GM12878 (cell line): ENCODE measurements around the gene PHF1. TPM values are rescaled to one million over a fixed set of nuclear protein-coding genes. Genes with fewer than 3 reads are reported as not detected.

ENCODE experiments used
- ATAC-seq: fragments of 200-7000 bp; cut with Tn5 transposase; 3 replicates; pipeline ENCODE4 v1.9.1; 2020; ENCODE audit warnings: mild to moderate bottlenecking, moderate library complexity
- BruUV-seq: library from RNA; stranded (reverse); fragments of 400-500 nt; replicated peaks from 2 replicates; lab custom pipeline; 2021; lab: Mats Ljungman, UMichigan
- CTCF ChIA-PET: fragments of 300-600 bp; sonication (Branson Sonifier 250); formaldehyde crosslinking; extraction: SDS; loops from one replicate; lab custom pipeline; 2021; ENCODE audit warnings: inconsistent platforms; lab: Yijun Ruan, JAX
- POLR2A ChIA-PET: fragments of 350-600 bp; formaldehyde crosslinking; extraction: SDS; loops from one replicate; lab custom pipeline; 2021; ENCODE audit warnings: inconsistent platforms; lab: Charles Lee
- RAD21 ChIA-PET: fragments of 300-600 bp; sonication (Branson Sonifier 250); formaldehyde crosslinking; loops from one replicate; lab custom pipeline; 2023; ENCODE audit warnings: antibody characterized with exemption; ENCODE audit not compliant: unreplicated experiment; lab: Charles Lee
- SMC1A ChIA-PET: fragments of 300-600 bp; sonication (Branson Sonifier 250); formaldehyde crosslinking; loops from one replicate; lab custom pipeline; 2023; ENCODE audit not compliant: unreplicated experiment, uncharacterized antibody; lab: Charles Lee
- DNase-seq: peaks from one replicate; pipeline ENCODE4 v3.0.0-alpha.2; 2011; ENCODE audit warnings: low read depth, low spot score
- FAIRE-seq: peaks from 3 replicates; lab custom pipeline; 2011; peaks lifted over from hg19 to GRCh38; lab: Jason Lieb, UNC
- H2AFZ ChIP-seq: 2 replicates; pipeline ENCODE4 v1.6.0; 2011; ENCODE audit warnings: low read depth, low read length, control low read depth; ENCODE audit not compliant: control insufficient read depth
- H3K27ac ChIP-seq: 2 replicates; pipeline ENCODE4 v1.5.1; 2011; ENCODE audit warnings: control low read depth; ENCODE audit not compliant: control insufficient read depth, insufficient read depth
- H3K27me3 ChIP-seq, 2 experiments: replicated peaks in 1 of 2; 2 replicates each; pipeline versions ENCODE4 v1.6.0 to v1.6.1; 2011; ENCODE audit warnings: low read length in 1 of 2; ENCODE audit not compliant: control insufficient read depth in 2 of 2, insufficient read depth in 2 of 2
- H3K36me3 ChIP-seq, 2 experiments: 2 replicates each; pipeline ENCODE4 v1.5.1; 2011; ENCODE audit warnings: low read length in 1 of 2; ENCODE audit not compliant: control insufficient read depth in 2 of 2, insufficient read depth in 2 of 2
- H3K4me1 ChIP-seq: 2 replicates; pipeline ENCODE4 v1.6.1; 2011; ENCODE audit warnings: mild to moderate bottlenecking, low read length, moderate library complexity, mixed read lengths; ENCODE audit not compliant: control insufficient read depth, insufficient read depth
- H3K4me2 ChIP-seq: 2 replicates; pipeline ENCODE4 v1.6.0; 2011; ENCODE audit warnings: control low read depth; ENCODE audit not compliant: control insufficient read depth, insufficient read depth
- H3K4me3 ChIP-seq: fragments of 200-600 bp; sonication (generic); 2 replicates; pipeline ENCODE4 v1.5.1; 2016
- H3K79me2 ChIP-seq: 2 replicates; pipeline ENCODE4 v1.6.0; 2011; ENCODE audit warnings: low read length; ENCODE audit not compliant: control insufficient read depth, insufficient read depth
- H3K9ac ChIP-seq: 2 replicates; pipeline ENCODE4 v1.8.0; 2011; ENCODE audit warnings: low read length, control low read depth, mixed read lengths; ENCODE audit not compliant: control insufficient read depth, insufficient read depth
- H3K9me3 ChIP-seq: replicated peaks from 3 replicates; pipeline ENCODE4 v1.5.1; 2011; ENCODE audit warnings: mild to moderate bottlenecking, low read length; ENCODE audit not compliant: control insufficient read depth, insufficient read depth
- H4K20me1 ChIP-seq: 2 replicates; pipeline ENCODE4 v1.6.0; 2011; ENCODE audit not compliant: control insufficient read depth, insufficient read depth
- BMI1 ChIP-seq: fragments of 450-650 bp; IDR thresholded peaks from 2 replicates; pipeline ENCODE4 v1.6.1; 2016; ENCODE audit warnings: mild to moderate bottlenecking, moderate library complexity, borderline replicate concordance
- HDAC6 ChIP-seq: fragments of 200-600 bp; sonication (generic); IDR thresholded peaks from one replicate; pipeline ENCODE4 v1.8.0; 2017; ENCODE audit warnings: antibody characterized with exemption; ENCODE audit not compliant: unreplicated experiment
- HSF1 ChIP-seq: fragments of 150-350 bp; IDR thresholded peaks from 2 replicates; pipeline ENCODE4 v1.6.1; 2014; ENCODE audit warnings: mild to moderate bottlenecking, low read depth, low read length
- JUNB ChIP-seq: IDR thresholded peaks from 2 replicates; pipeline ENCODE4 v1.6.1; 2016; ENCODE audit warnings: antibody characterized with exemption, mild to moderate bottlenecking
- POLR2AphosphoS2 ChIP-seq: IDR thresholded peaks from 2 replicates; pipeline ENCODE4 v1.6.1; 2011; ENCODE audit warnings: low read depth, mild to moderate bottlenecking, low read length, improper control_type of control experiment, moderate library complexity
- RAD51 ChIP-seq: fragments of 450-650 bp; IDR thresholded peaks from 2 replicates; pipeline ENCODE4 v1.6.1; 2016; ENCODE audit warnings: moderate library complexity, mild to moderate bottlenecking, inconsistent platforms
- SREBF1 ChIP-seq: IDR thresholded peaks from 2 replicates; pipeline ENCODE4 v1.6.1; 2012; ENCODE audit warnings: mild to moderate bottlenecking, low read length
- TARDBP ChIP-seq: IDR thresholded peaks from 2 replicates; pipeline ENCODE4 v1.6.1; 2016; ENCODE audit warnings: borderline replicate concordance
- WRNIP1 ChIP-seq: IDR thresholded peaks from 2 replicates; pipeline ENCODE4 v1.6.1; 2011; ENCODE audit warnings: low read depth, low read length, improper control_type of control experiment, borderline replicate concordance
- ZZZ3 ChIP-seq: IDR thresholded peaks from 2 replicates; pipeline ENCODE4 v1.6.1; 2011; ENCODE audit warnings: low read depth; ENCODE audit not compliant: control insufficient read depth, insufficient read length
- WGBS: methylation state at CpG from one replicate; pipeline ENCODE4 v1.1.6; 2016; ENCODE audit warnings: low lambda C conversion rate; ENCODE audit not compliant: insufficient replicate concordance, insufficient coverage; ENCODE audit errors: missing lambda C conversion rate; 5-methylcytosine and 5-hydroxymethylcytosine counted together
- in situ Hi-C: fragments of 300-500 bp; cut with MboI; formaldehyde crosslinking; loops from 9 replicates; pipeline ENCODE4 v1.14.3; 2018; ENCODE audit warnings: mixed read lengths
- intact Hi-C: fragments of 100-400 bp; cut with micrococcal nuclease; formaldehyde crosslinking; loops from one replicate; pipeline ENCODE4 v1.14.2; 2022; ENCODE audit not compliant: unreplicated experiment
- polyA plus RNA-seq, 11 experiments: library from polyadenylated mRNA; depleted of rRNA in 4 of 11; unstranded in 6 of 11; stranded (reverse) in 5 of 11; fragments of >200 nt; fragmentation: Nextera tagmentation in 4 of 11; fragmentation: Illumina TruSeq in 1 of 11; extraction: Ambion mirVana in 4 of 11; extraction: Trizol in 1 of 11; gene quantifications; 1 replicate in 1 of 11; 2 replicates in 10 of 11; pipeline versions ENCODE4 v1.2.1 to v1.2.3, GENCODE V29; 2011 to 2016; ENCODE audit warnings: inconsistent platforms in 2 of 11, missing spikeins in 2 of 11, low read depth in 1 of 11
- total RNA-seq, 4 experiments: library from RNA; depleted of rRNA in 3 of 4; stranded (reverse); fragments of >200 nt in 3 of 4; fragmentation: Illumina TruSeq in 1 of 4; extraction: Trizol in 1 of 4; gene quantifications; 2 replicates each; pipeline versions ENCODE4 v1.2.1 to v1.2.3, GENCODE V29; 2013 to 2021
- TF ChIP-seq, protein P1 (sequence below): IDR thresholded peaks from 2 replicates; pipeline ENCODE4 v1.6.1; 2011; ENCODE audit warnings: borderline replicate concordance, low read depth, mild to moderate bottlenecking, moderate library complexity, mixed read lengths, low read length; ENCODE audit not compliant: insufficient read depth; ENCODE audit errors: extremely low read length
- TF ChIP-seq, protein P2 (sequence below): fragments of 450-650 bp; IDR thresholded peaks from 2 replicates; pipeline ENCODE4 v1.6.1; 2017; ENCODE audit warnings: mild to moderate bottlenecking, low read depth, inconsistent platforms; ENCODE audit not compliant: poor library complexity, severe bottlenecking
- TF ChIP-seq, protein P3 (sequence below): fragments of 450-650 bp; IDR thresholded peaks from 2 replicates; pipeline ENCODE4 v1.6.1; 2018; ENCODE audit warnings: borderline replicate concordance, mild to moderate bottlenecking; ENCODE audit not compliant: partially characterized antibody
- TF ChIP-seq, protein P4 (sequence below): fragments of 450-650 bp; formaldehyde crosslinking; IDR thresholded peaks from 2 replicates; pipeline ENCODE4 v1.4.0; 2022; ENCODE audit warnings: mild to moderate bottlenecking, moderate library complexity

Gene PHF1
- total and polyA plus RNA-seq, 10 of the 15 experiments (the other 5 are each of a cell fraction or from before 2014, with no cell fraction given): 1.3 to 17.8 (median 6.2) TPM

GRCh38 chr6:33450434-33450833 lies 39.6 kb downstream of the PHF1 start:
- Histone ChIP-seq H3K27ac (no peak overlapping the region), H3K4me2 (no peak overlapping the region), H3K4me1 (peaks cover 3% of the 10 kb centered on the region; the same call in 1 of the 2 replicates), H3K4me3 (no peak overlapping the region), H3K36me3 (peaks cover 0 to 7% of the 10 kb centered on the region in 2 experiments; a peak in 2 of 4 replicates), H2AFZ (no peak overlapping the region), H4K20me1 (no peaks in the 10 kb centered on the region), H3K9me3 (no peaks in the 10 kb centered on the region), H3K9ac (no peak overlapping the region), H3K79me2 (peaks cover 15% of the 10 kb centered on the region), H3K27me3 (no peaks in the 10 kb centered on the region)
- no TSS peak for BruUV-seq
- FAIRE-seq (no peak), DNase-seq (no peak), ATAC-seq (no peak)
- intact Hi-C loops: no loop called here
- ChIA-PET CTCF (interaction anchor here (1.0 to 1.5 kb wide), 2 partner anchors 9 to 17 kb away, joined by 3 to 4 read pairs; no protein-coding TSS in a partner anchor), SMC1A (no interaction called here), RAD21 (no interaction called here), POLR2A (interaction anchor here (1.4 kb wide), 1 partner anchor 14 kb away, joined by 4 read pairs; no protein-coding TSS in a partner anchor)
- in situ Hi-C loops: no loop called here
- WGBS: 92% methylated on average over 3 of the region's 3 CpGs
- TF ChIP-seq SREBF1: no peak
- TF ChIP-seq, protein P1, sequence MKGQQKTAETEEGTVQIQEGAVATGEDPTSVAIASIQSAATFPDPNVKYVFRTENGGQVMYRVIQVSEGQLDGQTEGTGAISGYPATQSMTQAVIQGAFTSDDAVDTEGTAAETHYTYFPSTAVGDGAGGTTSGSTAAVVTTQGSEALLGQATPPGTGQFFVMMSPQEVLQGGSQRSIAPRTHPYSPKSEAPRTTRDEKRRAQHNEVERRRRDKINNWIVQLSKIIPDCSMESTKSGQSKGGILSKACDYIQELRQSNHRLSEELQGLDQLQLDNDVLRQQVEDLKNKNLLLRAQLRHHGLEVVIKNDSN: no peak
- no peak for TF ChIP-seq BMI1
- no peak for TF ChIP-seq ZZZ3
- no peak for TF ChIP-seq TARDBP
- TF ChIP-seq, protein P2, sequence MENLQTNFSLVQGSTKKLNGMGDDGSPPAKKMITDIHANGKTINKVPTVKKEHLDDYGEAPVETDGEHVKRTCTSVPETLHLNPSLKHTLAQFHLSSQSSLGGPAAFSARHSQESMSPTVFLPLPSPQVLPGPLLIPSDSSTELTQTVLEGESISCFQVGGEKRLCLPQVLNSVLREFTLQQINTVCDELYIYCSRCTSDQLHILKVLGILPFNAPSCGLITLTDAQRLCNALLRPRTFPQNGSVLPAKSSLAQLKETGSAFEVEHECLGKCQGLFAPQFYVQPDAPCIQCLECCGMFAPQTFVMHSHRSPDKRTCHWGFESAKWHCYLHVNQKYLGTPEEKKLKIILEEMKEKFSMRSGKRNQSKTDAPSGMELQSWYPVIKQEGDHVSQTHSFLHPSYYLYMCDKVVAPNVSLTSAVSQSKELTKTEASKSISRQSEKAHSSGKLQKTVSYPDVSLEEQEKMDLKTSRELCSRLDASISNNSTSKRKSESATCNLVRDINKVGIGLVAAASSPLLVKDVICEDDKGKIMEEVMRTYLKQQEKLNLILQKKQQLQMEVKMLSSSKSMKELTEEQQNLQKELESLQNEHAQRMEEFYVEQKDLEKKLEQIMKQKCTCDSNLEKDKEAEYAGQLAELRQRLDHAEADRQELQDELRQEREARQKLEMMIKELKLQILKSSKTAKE: no peak
- TF ChIP-seq WRNIP1: no peak
- TF ChIP-seq JUNB: no peak
- TF ChIP-seq HDAC6: no peak
- no peak for TF ChIP-seq HSF1
- no peak for TF ChIP-seq POLR2AphosphoS2
- TF ChIP-seq, protein P3, sequence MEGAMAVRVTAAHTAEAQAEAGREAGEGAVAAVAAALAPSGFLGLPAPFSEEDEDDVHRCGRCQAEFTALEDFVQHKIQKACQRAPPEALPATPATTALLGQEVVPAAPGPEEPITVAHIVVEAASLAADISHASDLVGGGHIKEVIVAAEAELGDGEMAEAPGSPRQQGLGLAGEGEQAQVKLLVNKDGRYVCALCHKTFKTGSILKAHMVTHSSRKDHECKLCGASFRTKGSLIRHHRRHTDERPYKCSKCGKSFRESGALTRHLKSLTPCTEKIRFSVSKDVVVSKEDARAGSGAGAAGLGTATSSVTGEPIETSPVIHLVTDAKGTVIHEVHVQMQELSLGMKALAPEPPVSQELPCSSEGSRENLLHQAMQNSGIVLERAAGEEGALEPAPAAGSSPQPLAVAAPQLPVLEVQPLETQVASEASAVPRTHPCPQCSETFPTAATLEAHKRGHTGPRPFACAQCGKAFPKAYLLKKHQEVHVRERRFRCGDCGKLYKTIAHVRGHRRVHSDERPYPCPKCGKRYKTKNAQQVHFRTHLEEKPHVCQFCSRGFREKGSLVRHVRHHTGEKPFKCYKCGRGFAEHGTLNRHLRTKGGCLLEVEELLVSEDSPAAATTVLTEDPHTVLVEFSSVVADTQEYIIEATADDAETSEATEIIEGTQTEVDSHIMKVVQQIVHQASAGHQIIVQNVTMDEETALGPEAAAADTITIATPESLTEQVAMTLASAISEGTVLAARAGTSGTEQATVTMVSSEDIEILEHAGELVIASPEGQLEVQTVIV: no peak
- no peak for TF ChIP-seq RAD51
- TF ChIP-seq, protein P4, sequence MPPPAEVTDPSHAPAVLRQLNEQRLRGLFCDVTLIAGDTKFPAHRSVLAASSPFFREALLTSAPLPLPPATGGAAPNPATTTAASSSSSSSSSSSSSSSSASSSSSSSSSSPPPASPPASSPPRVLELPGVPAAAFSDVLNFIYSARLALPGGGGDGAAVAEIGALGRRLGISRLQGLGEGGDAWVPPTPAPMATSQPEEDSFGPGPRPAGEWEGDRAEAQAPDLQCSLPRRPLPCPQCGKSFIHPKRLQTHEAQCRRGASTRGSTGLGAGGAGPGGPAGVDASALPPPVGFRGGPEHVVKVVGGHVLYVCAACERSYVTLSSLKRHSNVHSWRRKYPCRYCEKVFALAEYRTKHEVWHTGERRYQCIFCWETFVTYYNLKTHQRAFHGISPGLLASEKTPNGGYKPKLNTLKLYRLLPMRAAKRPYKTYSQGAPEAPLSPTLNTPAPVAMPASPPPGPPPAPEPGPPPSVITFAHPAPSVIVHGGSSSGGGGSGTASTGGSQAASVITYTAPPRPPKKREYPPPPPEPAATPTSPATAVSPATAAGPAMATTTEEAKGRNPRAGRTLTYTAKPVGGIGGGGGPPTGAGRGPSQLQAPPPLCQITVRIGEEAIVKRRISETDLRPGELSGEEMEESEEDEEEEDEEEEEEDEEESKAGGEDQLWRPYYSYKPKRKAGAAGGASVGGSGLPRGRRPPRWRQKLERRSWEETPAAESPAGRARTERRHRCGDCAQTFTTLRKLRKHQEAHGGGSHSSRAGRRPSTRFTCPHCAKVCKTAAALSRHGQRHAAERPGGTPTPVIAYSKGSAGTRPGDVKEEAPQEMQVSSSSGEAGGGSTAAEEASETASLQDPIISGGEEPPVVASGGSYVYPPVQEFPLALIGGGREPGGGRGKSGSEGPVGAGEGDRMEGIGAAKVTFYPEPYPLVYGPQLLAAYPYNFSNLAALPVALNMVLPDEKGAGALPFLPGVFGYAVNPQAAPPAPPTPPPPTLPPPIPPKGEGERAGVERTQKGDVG (CRISPR knock-in tag): no peak
